ENCODE data around the gene YES1. TPM values are rescaled to one million over a fixed set of nuclear protein-coding genes. Genes with fewer than 3 reads are reported as not detected.

YES1 gene
- total RNA-seq (10 to 100 TPM; 36.6 to 61.7 TPM), polyA plus RNA-seq (10 to 100 TPM; 17.9 to 26.6 TPM)
- long read RNA-seq, donor 1, full-length matches to known transcripts, result 9 of 9 reads
- long read RNA-seq, donor 1, partial matches to known transcripts, result 0 of 9 reads
- long read RNA-seq, donor 1, other reads (novel, unspliced or antisense), result 0 of 9 reads
- long read RNA-seq, donor 2, full-length matches to known transcripts, result 1 of 11 reads
- long read RNA-seq, donor 2, partial matches to known transcripts, result 10 of 11 reads
- long read RNA-seq, donor 2, other reads (novel, unspliced or antisense), result 0 of 11 reads
- long read RNA-seq, donor 3, full-length matches to known transcripts, result 3 of 3 reads
- long read RNA-seq, donor 3, partial matches to known transcripts, result 0 of 3 reads
- long read RNA-seq, donor 3, other reads (novel, unspliced or antisense), result 0 of 3 reads
- long read RNA-seq, donor 4, full-length matches to known transcripts, result 2 of 7 reads
- long read RNA-seq, donor 4, partial matches to known transcripts, result 5 of 7 reads
- long read RNA-seq, donor 4, other reads (novel, unspliced or antisense), result 0 of 7 reads
- long read RNA-seq, donor 5, full-length matches to known transcripts, result 10 of 31 reads
- long read RNA-seq, donor 5, partial matches to known transcripts, result 21 of 31 reads
- long read RNA-seq, donor 5, other reads (novel, unspliced or antisense), result 0 of 31 reads

DNA sequence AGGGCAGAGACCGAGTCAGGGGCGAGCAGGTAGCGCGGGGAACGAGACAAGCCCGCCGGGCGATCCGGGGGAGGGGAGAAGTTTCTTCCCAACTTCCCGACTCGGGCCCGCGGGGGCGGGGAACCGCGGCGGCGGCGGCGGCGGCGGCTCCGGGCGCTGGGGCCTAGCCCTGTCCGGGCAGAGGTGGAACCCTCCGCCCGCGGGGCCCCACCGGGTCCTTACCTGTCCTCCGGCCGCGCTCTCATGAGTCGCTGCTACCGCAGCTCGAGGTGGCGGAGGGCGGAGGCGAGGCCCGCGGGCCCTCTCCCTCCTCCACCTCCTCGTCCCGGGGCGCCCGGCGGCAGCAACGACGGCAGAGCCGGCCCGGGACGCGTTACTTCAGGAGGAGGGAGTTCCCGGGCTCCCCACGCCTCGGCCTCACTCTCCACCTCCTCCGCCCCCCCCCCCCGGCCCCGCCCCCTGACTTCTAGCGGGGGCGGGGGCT, at the start of gene YES1:
YES1 (minus strand) TSS at position 351 of the 484 bp plus-strand sequence. CDS start 55,415 bp downstream, outside the sequence.
- peak; percentile 92 for ATAC-seq (ENCODE audit: insufficient read depth, low FRiP score)
- Histone ChIP-seq H3K9me3 (ENCODE audit: control insufficient read depth in 4 of 4, insufficient read depth in 3 of 4, low read length in 3 of 4) (no peaks in the 10 kb centered on the region), H3K36me3 (ENCODE audit: control insufficient read depth in 4 of 4, insufficient read depth in 4 of 4, low read length in 4 of 4) (no peaks in the 10 kb centered on the region), H3K9ac (ENCODE audit: insufficient read depth in 1 of 2, low read length in 2 of 2) (peak within 1 kb of the TSS; percentile 94 to 95), H3K4me1 (ENCODE audit: control insufficient read depth in 5 of 5, insufficient read depth in 5 of 5, low read length in 5 of 5) (peaks cover 0 to 20% (median 0%) of the 10 kb centered on the region in 5 donors), H3K27ac (ENCODE audit: low read depth in 1 of 2, low read length in 1 of 2) (peak within 1 kb of the TSS; percentile 92 to 97), H3K4me3 (peak within 1 kb of the TSS; percentile 57), H3K27me3 (ENCODE audit: control insufficient read depth in 3 of 3, insufficient read depth in 3 of 3, low read length in 2 of 3) (no peaks in the 10 kb centered on the region)
- peak; percentile 34 to 66 (median 64) for DNase-seq
- WGBS, 2 donors, result 1% methylated on average over 28 to 59 of the region's 59 CpGs
- TF ChIP-seq CTCF (IDR thresholded peaks at IDR 0.05; ENCODE audit: control extremely low read depth, extremely low read depth), result no peak

GRCh38 chr18:857986-858385, 45.9 kb upstream of the YES1 start:
- H3K9ac ChIP-seq (ENCODE audit: insufficient read depth in 1 of 2, low read length in 2 of 2), result no peak overlapping the region
- 60 to 62% methylated on average over 2 of the region's 2 CpGs for WGBS, 2 donors
- no peak for DNase-seq
- H3K4me1 ChIP-seq (ENCODE audit: control insufficient read depth in 5 of 5, insufficient read depth in 5 of 5, low read length in 5 of 5), result no peaks in the 10 kb centered on the region
- H3K9me3 ChIP-seq (ENCODE audit: control insufficient read depth in 4 of 4, insufficient read depth in 3 of 4, low read length in 3 of 4), result no peaks in the 10 kb centered on the region
- no peak overlapping the region for H3K27ac ChIP-seq (ENCODE audit: low read depth in 1 of 2, low read length in 1 of 2)
- H3K27me3 ChIP-seq (ENCODE audit: control insufficient read depth in 3 of 3, insufficient read depth in 3 of 3, low read length in 2 of 3), result peaks cover 0 to 5% (median 0%) of the 10 kb centered on the region in 3 donors
- no peak for TF ChIP-seq CTCF (IDR thresholded peaks at IDR 0.05; ENCODE audit: control extremely low read depth, extremely low read depth)
- no peak overlapping the region for H3K4me3 ChIP-seq
- no peak for ATAC-seq (ENCODE audit: insufficient read depth, low FRiP score)
- no peaks in the 10 kb centered on the region for H3K36me3 ChIP-seq (ENCODE audit: control insufficient read depth in 4 of 4, insufficient read depth in 4 of 4, low read length in 4 of 4)

- Histone ChIP-seq H3K9me3 (ENCODE audit: control insufficient read depth in 4 of 4, insufficient read depth in 3 of 4, low read length in 3 of 4) (no peaks in the 10 kb centered on the region), H3K36me3 (ENCODE audit: control insufficient read depth in 4 of 4, insufficient read depth in 4 of 4, low read length in 4 of 4) (no peaks in the 10 kb centered on the region), H3K27me3 (ENCODE audit: control insufficient read depth in 3 of 3, insufficient read depth in 3 of 3, low read length in 2 of 3) (peaks cover 0 to 3% (median 0%) of the 10 kb centered on the region in 3 donors), H3K27ac (ENCODE audit: low read depth in 1 of 2, low read length in 1 of 2) (no peak overlapping the region), H3K4me1 (ENCODE audit: control insufficient read depth in 5 of 5, insufficient read depth in 5 of 5, low read length in 5 of 5) (no peaks in the 10 kb centered on the region), H3K9ac (ENCODE audit: insufficient read depth in 1 of 2, low read length in 2 of 2) (no peak overlapping the region), H3K4me3 (no peak overlapping the region)
- DNase-seq, result no peak
- WGBS, 2 donors, result 93 to 94% methylated on average over 5 of the region's 5 CpGs
- no peak for ATAC-seq (ENCODE audit: insufficient read depth, low FRiP score)
- TF ChIP-seq CTCF (IDR thresholded peaks at IDR 0.05; ENCODE audit: control extremely low read depth, extremely low read depth), result no peak
These were observed 41.4 kb upstream of the YES1 start for GRCh38 chr18:853471-853870.

All from lung (tissue), 16 donors.